MCF 10A (cell line): Measurements from ENCODE around the gene SLC36A4. TPM values are rescaled to one million over a fixed set of nuclear protein-coding genes. Genes with fewer than 3 reads are reported as not detected.

ENCODE experiments used
- BruUV-seq: library from RNA; stranded (reverse); fragments of 400-500 nt; replicated peaks from 2 replicates; lab custom pipeline; 2021; lab: Mats Ljungman, UMichigan
- CTCF ChIA-PET: fragments of 300-600 bp; sonication (Branson Sonifier 250); formaldehyde crosslinking; extraction: SDS; loops from one replicate; lab custom pipeline; 2021; ENCODE audit warnings: antibody characterized with exemption, inconsistent platforms; lab: Yijun Ruan, JAX
- POLR2A ChIA-PET: fragments of 300-600, 350-650 bp; sonication (Branson Sonifier 250); formaldehyde crosslinking; extraction: SDS; loops from one replicate; lab custom pipeline; 2020; ENCODE audit warnings: antibody characterized with exemption, inconsistent platforms; lab: Yijun Ruan, JAX
- DNase-seq: peaks from one replicate; pipeline ENCODE4 v3.0.0-alpha.2; 2018; ENCODE audit not compliant: unreplicated experiment
- H3K27ac Mint-ChIP-seq: one replicate; pipeline ENCODE4 v1.8.0; 2022; ENCODE audit warnings: mild to moderate bottlenecking, low read depth, mixed read lengths; ENCODE audit not compliant: unreplicated experiment
- H3K27me3 Mint-ChIP-seq: one replicate; pipeline ENCODE4 v1.8.0; 2022; ENCODE audit warnings: mixed read lengths; ENCODE audit not compliant: insufficient read depth, unreplicated experiment
- H3K36me3 Mint-ChIP-seq: one replicate; pipeline ENCODE4 v1.8.0; 2022; ENCODE audit warnings: mild to moderate bottlenecking, moderate library complexity, mixed read lengths; ENCODE audit not compliant: insufficient read depth, unreplicated experiment
- H3K4me1 Mint-ChIP-seq: one replicate; pipeline ENCODE4 v1.8.0; 2022; ENCODE audit warnings: mixed read lengths; ENCODE audit not compliant: insufficient read depth, unreplicated experiment
- H3K4me3 Mint-ChIP-seq: one replicate; pipeline ENCODE4 v1.8.0; 2022; ENCODE audit warnings: mild to moderate bottlenecking, moderate library complexity, mixed read lengths; ENCODE audit not compliant: unreplicated experiment
- H3K9me3 Mint-ChIP-seq: one replicate; pipeline ENCODE4 v1.8.0; 2022; ENCODE audit warnings: mixed read lengths; ENCODE audit not compliant: unreplicated experiment
- CTCF ChIP-seq: fragments of 200-600 bp; IDR thresholded peaks from one replicate; pipeline ENCODE4 v1.8.0; 2022; ENCODE audit warnings: antibody characterized with exemption, mild to moderate bottlenecking; ENCODE audit not compliant: unreplicated experiment
- intact Hi-C: fragments of 100-400 bp; cut with micrococcal nuclease; formaldehyde crosslinking; loops from 2 replicates; pipeline ENCODE4 v1.14.1; 2022
- total RNA-seq: library from RNA; stranded (reverse); gene quantifications from 2 replicates; pipeline ENCODE4 v1.2.3, GENCODE V29; 2022

Gene SLC36A4
- total RNA-seq, 1 experiment from 2014 or later, result 30.1 TPM

GRCh38 chr11:93145390-93145915, 52.3 kb downstream of the SLC36A4 start:
- Mint-ChIP-seq H3K27ac (no peak overlapping the region), H3K4me1 (no peaks in the 10 kb centered on the region), H3K4me3 (no peak overlapping the region), H3K36me3 (peaks cover 10% of the 10 kb centered on the region), H3K27me3 (no peaks in the 10 kb centered on the region), H3K9me3 (no peaks in the 10 kb centered on the region)
- no peak for DNase-seq
- TF ChIP-seq CTCF, result no peak
- CTCF ChIA-PET, result interaction anchor here (0.6 to 2.0 kb wide), 6 partner anchors 10 to 204 kb away, joined by 3 to 8 read pairs (median 4); no protein-coding TSS in a partner anchor
- POLR2A ChIA-PET, result interaction anchor here (0.6 kb wide), 1 partner anchor 115 kb away, joined by 3 read pairs; no protein-coding TSS in a partner anchor
- no TSS peak for BruUV-seq
- intact Hi-C loops, result no loop called here

GRCh38 chr11:93143800-93144199, 54.0 kb downstream of the SLC36A4 start:
- ChIA-PET POLR2A (no interaction called here), CTCF (interaction anchor here (0.6 kb wide), 1 partner anchor 27 kb away, joined by 3 read pairs; no protein-coding TSS in a partner anchor)
- H3K4me1 Mint-ChIP-seq, result no peaks in the 10 kb centered on the region
- no peak for TF ChIP-seq CTCF
- no TSS peak for BruUV-seq
- H3K27me3 Mint-ChIP-seq, result no peaks in the 10 kb centered on the region
- H3K36me3 Mint-ChIP-seq, result peaks cover 10% of the 10 kb centered on the region
- no peak overlapping the region for H3K27ac Mint-ChIP-seq
- intact Hi-C loops, result no loop called here
- H3K9me3 Mint-ChIP-seq, result no peaks in the 10 kb centered on the region
- DNase-seq, result no peak
- no peak overlapping the region for H3K4me3 Mint-ChIP-seq

DNA sequence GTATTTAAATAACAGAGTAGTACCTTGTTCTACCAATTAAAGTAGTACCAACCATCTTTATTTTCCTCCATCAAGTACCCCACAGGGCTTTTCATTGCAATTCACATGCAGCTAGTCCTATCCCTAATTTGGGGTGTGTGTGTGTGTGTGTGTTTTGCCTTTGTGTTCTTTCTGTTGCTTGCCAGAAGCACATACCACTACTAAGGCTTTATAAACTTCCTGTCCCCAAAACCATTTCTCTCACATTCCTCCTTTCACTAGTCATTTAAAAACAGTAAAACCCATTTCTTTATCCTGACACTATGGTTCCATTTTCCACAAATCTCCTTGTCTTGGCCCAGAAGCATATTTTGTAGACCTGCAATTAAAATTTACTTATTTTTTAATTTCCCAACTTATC, 54.6 kb downstream of the SLC36A4 start:
- Mint-ChIP-seq H3K27me3 (no peaks in the 10 kb centered on the region), H3K9me3 (no peaks in the 10 kb centered on the region), H3K36me3 (peaks cover 6% of the 10 kb centered on the region), H3K4me1 (no peaks in the 10 kb centered on the region), H3K4me3 (no peak overlapping the region), H3K27ac (no peak overlapping the region)
- ChIA-PET CTCF (no interaction called here), POLR2A (interaction anchor here (0.6 kb wide), 1 partner anchor 9 kb away, joined by 3 read pairs; no protein-coding TSS in a partner anchor)
- no TSS peak for BruUV-seq
- TF ChIP-seq CTCF, result no peak
- DNase-seq, result no peak
- intact Hi-C loops, result no loop called here

- H3K4me3 Mint-ChIP-seq, result no peak overlapping the region
- POLR2A ChIA-PET, result interaction anchor here (1.1 to 1.5 kb wide), 2 partner anchors 9 to 11 kb away, joined by 3 to 5 read pairs; no protein-coding TSS in a partner anchor
Measured at GRCh38 chr11:93133488-93134109, 64.2 kb downstream of the SLC36A4 start.

More at GRCh38 chr11:93133488-93134109, 64.2 kb downstream of the SLC36A4 start:
- CTCF ChIA-PET, result interaction anchor here (0.7 to 1.1 kb wide), 2 partner anchors 192 to 249 kb away, joined by 3 to 8 read pairs; no protein-coding TSS in a partner anchor
- Mint-ChIP-seq H3K4me1 (no peaks in the 10 kb centered on the region), H3K36me3 (no peaks in the 10 kb centered on the region), H3K27me3 (no peaks in the 10 kb centered on the region), H3K9me3 (no peaks in the 10 kb centered on the region), H3K27ac (no peak overlapping the region)
- no TSS peak for BruUV-seq
- no peak for DNase-seq
- intact Hi-C loops, result no loop called here
- TF ChIP-seq CTCF, result no peak
